PFSK-1 (cell line): Measurements from ENCODE around the gene PGF.

Experiments used
- FOXP2 ChIP-seq: optimal IDR thresholded peaks from 2 replicates; pipeline ENCODE3; 2011; ENCODE audit warnings: borderline replicate concordance, control low read depth, inconsistent platforms; ENCODE audit not compliant: insufficient read depth; ENCODE audit errors: extremely low read length, extremely low read depth
- POLR2AphosphoS5 ChIP-seq: IDR thresholded peaks from 2 replicates; pipeline ENCODE4 v1.6.1; 2012; ENCODE audit warnings: low read depth, mild to moderate bottlenecking, control low read depth, low read length, moderate library complexity
- SIN3A ChIP-seq: IDR thresholded peaks from 2 replicates; pipeline ENCODE4 v1.6.1; 2012; ENCODE audit warnings: mild to moderate bottlenecking, low read length, moderate library complexity, borderline replicate concordance; ENCODE audit not compliant: insufficient read depth
- TAF1 ChIP-seq: IDR thresholded peaks from 2 replicates; pipeline ENCODE4 v1.6.1; 2012; ENCODE audit warnings: low read length, control low read depth, borderline replicate concordance; ENCODE audit not compliant: insufficient read depth
- TF ChIP-seq, protein P1 (sequence below), 2 experiments: IDR thresholded peaks; 2 replicates each; pipeline versions ENCODE4 v1.6.1 to v1.8.0; 2011 to 2012; ENCODE audit warnings: low read depth in 2 of 2, low read length in 2 of 2, control low read depth in 1 of 2, inconsistent platforms in 1 of 2, mild to moderate bottlenecking in 1 of 2, moderate library complexity in 1 of 2; ENCODE audit not compliant: insufficient read depth in 1 of 2

Gene PGF

DNA sequence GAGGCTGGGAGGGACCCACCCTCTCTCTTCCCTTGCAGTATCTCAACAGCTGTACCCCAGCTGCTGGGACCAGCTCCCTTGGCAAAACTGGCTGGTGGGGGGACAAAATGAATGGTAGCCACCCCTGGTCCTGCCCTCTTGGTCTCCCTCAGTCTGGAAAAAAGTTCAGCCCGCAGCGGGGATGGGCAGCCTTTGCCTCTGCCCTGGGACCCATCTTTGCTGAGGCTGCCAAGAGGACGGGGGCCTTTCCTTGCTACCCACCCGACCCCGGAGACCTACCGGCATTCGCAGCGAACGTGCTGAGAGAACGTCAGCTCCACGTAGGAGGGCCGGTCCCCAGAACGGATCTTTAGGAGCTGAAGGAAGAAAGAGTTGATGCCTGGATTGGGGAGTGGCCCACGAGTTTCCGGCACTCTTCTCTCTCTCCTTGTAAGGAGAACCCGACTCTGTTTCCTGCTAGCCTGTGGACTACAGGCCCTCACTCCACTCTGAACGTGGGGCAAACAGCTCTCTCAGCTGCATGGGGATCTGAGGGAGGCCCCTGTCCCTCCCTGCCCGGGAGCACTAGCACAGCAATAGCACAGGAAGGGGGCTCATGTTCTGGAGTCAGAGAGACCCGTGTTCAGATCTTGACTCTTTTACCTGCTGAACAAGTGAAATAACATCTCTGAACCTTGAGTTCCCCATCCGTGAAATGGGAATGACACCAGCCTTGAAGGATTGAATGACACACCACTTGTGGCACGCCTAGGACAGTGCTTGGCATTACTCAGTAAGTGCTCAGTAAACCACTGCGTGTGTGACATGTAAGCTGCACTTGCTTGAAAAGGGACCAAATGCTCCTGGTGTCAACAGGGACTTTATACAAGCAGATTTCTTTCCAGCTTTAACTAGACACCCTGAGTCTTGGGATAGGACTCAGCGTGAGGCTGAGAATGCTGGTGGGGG lies 6.9 kb downstream of the PGF start:
- TF ChIP-seq SIN3A, result no peak
- TF ChIP-seq POLR2AphosphoS5, result no peak
- TF ChIP-seq FOXP2, result no peak

DNA sequence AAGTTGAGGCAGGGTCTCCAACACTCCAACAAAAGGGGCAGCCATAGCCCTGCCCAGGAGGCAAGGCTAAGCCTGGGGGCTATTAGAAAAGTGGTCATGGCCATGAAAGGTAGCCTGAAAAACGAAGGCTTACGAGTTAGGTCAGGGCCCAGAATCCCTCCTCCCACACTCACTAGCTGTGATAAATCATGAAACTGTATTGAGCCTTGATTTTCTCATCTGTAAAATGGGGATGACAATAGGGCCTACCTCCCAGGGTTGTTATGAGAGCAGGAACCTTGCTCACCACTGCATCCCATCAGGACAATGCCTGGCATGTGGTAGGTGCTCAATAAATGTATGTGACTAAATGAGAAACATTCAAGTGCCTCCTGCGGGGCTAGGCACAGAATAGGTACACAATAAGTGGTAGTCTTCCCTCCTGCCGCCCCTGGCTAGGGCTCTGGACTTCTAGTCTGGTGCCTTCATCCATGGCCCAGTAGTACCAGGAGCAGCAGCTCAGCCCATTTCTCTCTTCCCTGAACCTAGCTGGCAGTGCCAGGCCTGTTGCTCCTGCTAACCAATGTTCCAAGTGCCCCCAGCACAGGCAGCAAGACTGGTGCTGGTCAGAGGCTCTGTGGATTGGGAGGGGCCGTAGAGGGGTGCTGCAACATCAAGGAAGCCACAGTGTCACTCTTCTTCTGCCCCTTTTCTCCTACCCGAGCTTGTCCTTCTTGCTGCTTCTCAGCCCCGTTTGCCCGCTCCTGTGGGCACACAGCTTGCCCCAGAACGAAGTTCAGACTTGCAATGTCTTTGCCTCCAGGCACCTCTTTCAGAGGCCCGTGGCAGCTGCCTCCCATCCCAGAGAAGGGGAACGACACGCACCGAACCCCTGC lies 7.8 kb downstream of the PGF start:
- TF ChIP-seq SIN3A (no peak), POLR2AphosphoS5 (no peak), TAF1 (no peak), FOXP2 (no peak)
- TF ChIP-seq, protein P1, sequence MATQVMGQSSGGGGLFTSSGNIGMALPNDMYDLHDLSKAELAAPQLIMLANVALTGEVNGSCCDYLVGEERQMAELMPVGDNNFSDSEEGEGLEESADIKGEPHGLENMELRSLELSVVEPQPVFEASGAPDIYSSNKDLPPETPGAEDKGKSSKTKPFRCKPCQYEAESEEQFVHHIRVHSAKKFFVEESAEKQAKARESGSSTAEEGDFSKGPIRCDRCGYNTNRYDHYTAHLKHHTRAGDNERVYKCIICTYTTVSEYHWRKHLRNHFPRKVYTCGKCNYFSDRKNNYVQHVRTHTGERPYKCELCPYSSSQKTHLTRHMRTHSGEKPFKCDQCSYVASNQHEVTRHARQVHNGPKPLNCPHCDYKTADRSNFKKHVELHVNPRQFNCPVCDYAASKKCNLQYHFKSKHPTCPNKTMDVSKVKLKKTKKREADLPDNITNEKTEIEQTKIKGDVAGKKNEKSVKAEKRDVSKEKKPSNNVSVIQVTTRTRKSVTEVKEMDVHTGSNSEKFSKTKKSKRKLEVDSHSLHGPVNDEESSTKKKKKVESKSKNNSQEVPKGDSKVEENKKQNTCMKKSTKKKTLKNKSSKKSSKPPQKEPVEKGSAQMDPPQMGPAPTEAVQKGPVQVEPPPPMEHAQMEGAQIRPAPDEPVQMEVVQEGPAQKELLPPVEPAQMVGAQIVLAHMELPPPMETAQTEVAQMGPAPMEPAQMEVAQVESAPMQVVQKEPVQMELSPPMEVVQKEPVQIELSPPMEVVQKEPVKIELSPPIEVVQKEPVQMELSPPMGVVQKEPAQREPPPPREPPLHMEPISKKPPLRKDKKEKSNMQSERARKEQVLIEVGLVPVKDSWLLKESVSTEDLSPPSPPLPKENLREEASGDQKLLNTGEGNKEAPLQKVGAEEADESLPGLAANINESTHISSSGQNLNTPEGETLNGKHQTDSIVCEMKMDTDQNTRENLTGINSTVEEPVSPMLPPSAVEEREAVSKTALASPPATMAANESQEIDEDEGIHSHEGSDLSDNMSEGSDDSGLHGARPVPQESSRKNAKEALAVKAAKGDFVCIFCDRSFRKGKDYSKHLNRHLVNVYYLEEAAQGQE (IDR thresholded peaks at IDR 0.05; ENCODE audit: insufficient read depth in 1 of 2, low read depth in 2 of 2, low read length in 2 of 2), result no peak

DNA sequence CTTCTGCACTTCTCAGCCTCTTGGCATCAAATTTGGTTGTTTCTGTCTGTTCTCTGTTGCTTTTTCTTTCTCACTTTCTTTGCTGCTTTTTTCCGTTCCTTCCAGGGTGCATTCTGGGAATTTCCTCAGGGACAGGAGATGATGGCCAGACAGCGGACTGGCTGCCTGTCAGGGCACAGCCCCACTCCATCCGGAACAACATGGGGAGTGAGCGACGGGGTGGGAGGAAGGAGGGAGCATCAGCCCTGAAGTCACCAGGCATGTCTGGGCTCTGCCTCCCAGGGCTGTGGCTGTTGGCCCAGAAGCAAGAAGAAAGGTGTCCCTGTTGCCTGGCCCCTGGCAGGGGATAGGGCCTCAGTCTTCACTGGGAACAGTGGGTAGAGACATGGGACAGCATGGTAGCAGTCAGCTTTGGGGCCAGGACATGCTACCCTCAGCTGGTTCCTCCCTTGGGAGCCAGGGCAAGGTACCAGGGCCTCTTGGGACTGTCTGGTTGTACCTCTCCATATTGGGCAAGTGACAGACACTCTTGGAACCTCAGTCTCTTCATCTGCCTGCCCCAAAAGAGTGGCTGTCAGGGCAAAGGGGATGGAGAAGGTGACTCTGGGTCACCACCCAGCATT lies 8.6 kb downstream of the PGF start:
- TF ChIP-seq SIN3A (no peak), TAF1 (no peak), FOXP2 (no peak), POLR2AphosphoS5 (no peak)
- TF ChIP-seq, protein P1 (IDR thresholded peaks at IDR 0.05; ENCODE audit: insufficient read depth in 1 of 2, low read depth in 2 of 2, low read length in 2 of 2), result no peak

DNA sequence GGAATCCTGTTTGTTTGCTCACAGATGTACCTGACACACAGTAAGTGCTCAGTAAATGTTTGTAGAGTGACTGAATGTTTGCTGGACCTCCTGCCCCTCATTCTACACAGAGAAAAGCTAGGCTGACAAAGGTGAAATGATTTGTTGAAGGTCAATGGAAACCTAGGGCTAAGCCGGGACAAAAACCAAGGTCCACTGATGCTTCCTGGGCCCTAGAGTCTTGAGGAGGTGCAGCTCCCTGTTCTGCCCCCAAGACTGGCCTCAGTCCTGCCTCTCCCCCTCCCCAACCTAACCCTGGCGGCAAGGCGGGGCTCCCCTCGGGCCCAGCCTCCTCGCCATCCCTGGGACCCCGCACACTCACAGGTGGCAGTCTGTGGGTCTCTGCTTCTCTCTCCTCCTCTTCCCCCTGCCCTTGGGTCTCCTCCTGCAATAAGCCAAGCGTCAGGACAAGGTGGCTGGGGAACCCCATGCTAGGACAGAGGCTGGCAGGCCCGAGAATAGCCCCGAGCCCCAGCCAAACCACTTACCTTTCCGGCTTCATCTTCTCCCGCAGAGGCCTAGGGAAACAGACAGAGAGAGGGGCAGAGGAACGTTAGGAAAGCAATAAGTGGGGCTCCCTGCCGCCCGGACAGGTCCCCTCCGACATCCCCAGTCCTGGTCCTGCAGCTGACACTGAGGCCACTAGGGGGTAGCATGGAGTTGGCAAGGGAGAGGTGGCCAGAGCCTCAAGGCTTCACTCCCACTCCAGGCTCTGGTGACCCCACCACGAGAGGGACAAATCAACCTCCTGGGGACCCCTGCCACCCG lies 9.3 kb downstream of the PGF start:
- TF ChIP-seq SIN3A, result no peak
- no peak for TF ChIP-seq FOXP2
- no peak for TF ChIP-seq POLR2AphosphoS5
- no peak for TF ChIP-seq TAF1
- TF ChIP-seq, protein P1 (IDR thresholded peaks at IDR 0.05; ENCODE audit: insufficient read depth in 1 of 2, low read depth in 2 of 2, low read length in 2 of 2), result no peak

DNA sequence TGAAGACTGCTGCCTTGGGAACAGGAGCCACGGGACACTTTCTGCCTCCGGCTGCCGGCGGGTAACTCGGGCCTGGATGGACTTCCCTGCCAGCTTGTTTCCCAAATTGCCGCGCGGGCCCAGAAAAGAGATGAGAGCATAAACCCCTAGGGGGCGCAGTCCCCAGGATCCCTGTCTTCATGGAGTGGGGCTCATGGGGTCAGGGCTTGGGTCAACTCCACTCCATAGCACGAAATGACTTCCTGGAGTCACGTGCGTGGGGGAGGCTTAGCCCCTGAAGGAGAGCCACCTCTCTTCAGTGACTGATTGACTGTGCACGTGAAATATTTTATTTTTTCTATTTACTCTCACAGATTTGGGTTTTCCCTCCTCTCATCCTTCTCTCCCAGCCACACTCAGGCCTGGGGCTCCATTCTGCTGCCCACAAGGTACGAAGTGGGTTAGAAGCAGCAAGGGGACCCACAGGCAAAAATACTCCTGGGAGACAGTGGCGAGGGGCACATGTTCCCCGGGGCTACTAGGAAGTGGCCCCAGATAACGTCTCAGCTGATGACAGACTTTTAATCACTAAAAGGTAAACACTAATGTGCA lies 10.0 kb downstream of the PGF start:
- TF ChIP-seq, protein P1 (IDR thresholded peaks at IDR 0.05; ENCODE audit: insufficient read depth in 1 of 2, low read depth in 2 of 2, low read length in 2 of 2), result no peak
- TF ChIP-seq FOXP2, result no peak
